H9 (cell line): Measurements from ENCODE around the gene CRISPLD2. TPM values are rescaled to one million over a fixed set of nuclear protein-coding genes. Genes with fewer than 3 reads are reported as not detected.

Experiments
- DNase-seq: peaks from one replicate; pipeline ENCODE4 v3.0.0-alpha.2; 2017
- H2AFZ ChIP-seq: one replicate; pipeline ENCODE4 v1.6.1; 2013; ENCODE audit warnings: mild to moderate bottlenecking, low read length, control low read depth, moderate library complexity
- H2AK5ac ChIP-seq: 2 replicates; pipeline ENCODE4 v1.6.1; 2013; ENCODE audit warnings: low read length, control low read depth, mixed read lengths; ENCODE audit not compliant: insufficient read length
- H2BK120ac ChIP-seq: one replicate; pipeline ENCODE4 v1.6.1; 2013; ENCODE audit warnings: low read depth, mild to moderate bottlenecking, low read length, control low read depth, inconsistent platforms; ENCODE audit not compliant: poor library complexity, severe bottlenecking
- H2BK12ac ChIP-seq: 2 replicates; pipeline ENCODE4 v1.6.1; 2013; ENCODE audit warnings: low read length, control low read depth, mixed read lengths, low read depth; ENCODE audit not compliant: insufficient read length
- H2BK15ac ChIP-seq: 2 replicates; pipeline ENCODE4 v1.6.1; 2013; ENCODE audit warnings: low read depth, low read length, control low read depth
- H2BK20ac ChIP-seq: one replicate; pipeline ENCODE4 v1.6.1; 2013; ENCODE audit warnings: low read depth, mild to moderate bottlenecking, low read length, control low read depth, inconsistent platforms; ENCODE audit not compliant: poor library complexity, severe bottlenecking
- H2BK5ac ChIP-seq: 2 replicates; pipeline ENCODE4 v1.6.1; 2013; ENCODE audit warnings: low read length, control low read depth, mixed read lengths; ENCODE audit not compliant: insufficient read length
- H3K14ac ChIP-seq: 2 replicates; pipeline ENCODE4 v1.6.1; 2013; ENCODE audit warnings: low read length, control low read depth; ENCODE audit not compliant: insufficient read depth
- H3K18ac ChIP-seq: 2 replicates; pipeline ENCODE4 v1.6.1; 2013; ENCODE audit warnings: low read depth, mild to moderate bottlenecking, mixed read lengths, low read length, control low read depth; ENCODE audit not compliant: insufficient read length
- H3K23ac ChIP-seq: 2 replicates; pipeline ENCODE4 v1.6.1; 2013; ENCODE audit warnings: low read length, control low read depth, mixed read lengths, low read depth; ENCODE audit not compliant: insufficient read length
- H3K23me2 ChIP-seq: 2 replicates; pipeline ENCODE4 v1.6.1; 2013; ENCODE audit warnings: low read depth, mild to moderate bottlenecking, mixed read lengths, low read length, control low read depth; ENCODE audit not compliant: insufficient read length, poor library complexity, severe bottlenecking
- H3K27ac ChIP-seq: 2 replicates; pipeline ENCODE4 v1.5.1; 2013; ENCODE audit warnings: low read length, control low read depth, mixed read lengths, low read depth; ENCODE audit not compliant: insufficient read length
- H3K27me3 ChIP-seq: 2 replicates; pipeline ENCODE4 v1.6.1; 2013; ENCODE audit warnings: low read length, control low read depth, inconsistent platforms; ENCODE audit not compliant: insufficient read depth
- H3K4ac ChIP-seq: 2 replicates; pipeline ENCODE4 v1.6.1; 2013; ENCODE audit warnings: low read depth, mild to moderate bottlenecking, control low read depth, inconsistent platforms, low read length, moderate library complexity
- H3K4me1 ChIP-seq: 2 replicates; pipeline ENCODE4 v1.6.1; 2013; ENCODE audit warnings: low read length, control low read depth, inconsistent platforms; ENCODE audit not compliant: insufficient read depth
- H3K4me2 ChIP-seq: 2 replicates; pipeline ENCODE4 v1.6.1; 2013; ENCODE audit warnings: low read length, control low read depth, mixed read lengths; ENCODE audit not compliant: insufficient read length, insufficient read depth
- H3K56ac ChIP-seq: 2 replicates; pipeline ENCODE4 v1.6.1; 2013; ENCODE audit warnings: low read depth, mild to moderate bottlenecking, mixed read lengths, low read length, control low read depth; ENCODE audit not compliant: insufficient read length
- H3K79me1 ChIP-seq: 2 replicates; pipeline ENCODE4 v1.6.1; 2013; ENCODE audit warnings: low read depth, mild to moderate bottlenecking, moderate library complexity, low read length, control low read depth, inconsistent platforms; ENCODE audit not compliant: insufficient read depth, poor library complexity, severe bottlenecking
- H3K79me2 ChIP-seq: 2 replicates; pipeline ENCODE4 v1.6.1; 2013; ENCODE audit warnings: low read length, control low read depth, inconsistent platforms; ENCODE audit not compliant: insufficient read depth
- H3K9ac ChIP-seq: 2 replicates; pipeline ENCODE4 v1.6.1; 2013; ENCODE audit warnings: low read length, control low read depth, mixed read lengths; ENCODE audit not compliant: insufficient read length; ENCODE audit errors: extremely low read depth
- H3K9me3 ChIP-seq: one replicate; pipeline ENCODE4 v1.6.1; 2013; ENCODE audit warnings: low read depth, low read length, inconsistent platforms; ENCODE audit not compliant: control insufficient read depth
- H3T11ph ChIP-seq: one replicate; pipeline ENCODE4 v1.6.1; 2013; ENCODE audit warnings: mild to moderate bottlenecking, low read length, control low read depth, inconsistent platforms
- H4K20me1 ChIP-seq: one replicate; pipeline ENCODE4 v1.6.1; 2013; ENCODE audit not compliant: control insufficient read depth, insufficient read length, insufficient read depth
- H4K5ac ChIP-seq: 2 replicates; pipeline ENCODE4 v1.6.1; 2013; ENCODE audit warnings: low read depth, mild to moderate bottlenecking, mixed read lengths, low read length, control low read depth; ENCODE audit not compliant: insufficient read length
- H4K8ac ChIP-seq: replicated peaks from 2 replicates; pipeline ENCODE4 v1.6.1; 2013; ENCODE audit warnings: low read length, control low read depth, mixed read lengths, low read depth; ENCODE audit not compliant: insufficient read length
- H4K91ac ChIP-seq: 2 replicates; pipeline ENCODE4 v1.6.1; 2013; ENCODE audit warnings: low read depth, mild to moderate bottlenecking, moderate library complexity, mixed read lengths, low read length, control low read depth; ENCODE audit not compliant: insufficient read length
- H3K27ac Mint-ChIP-seq, 3 experiments: 2 replicates in 2 of 3; 3 replicates in 1 of 3; pipeline ENCODE4 v1.8.0; 2020 to 2021; ENCODE audit warnings: mixed read lengths in 3 of 3, mild to moderate bottlenecking in 1 of 3, moderate library complexity in 1 of 3
- H3K27me3 Mint-ChIP-seq: 2 replicates; pipeline ENCODE4 v1.8.0; 2021; ENCODE audit warnings: low read depth, mild to moderate bottlenecking, moderate library complexity, mixed read lengths
- H3K36me3 Mint-ChIP-seq, 3 experiments: 2 replicates in 2 of 3; 3 replicates in 1 of 3; pipeline ENCODE4 v1.8.0; 2020 to 2021; ENCODE audit warnings: low read depth in 3 of 3, mixed read lengths in 3 of 3; ENCODE audit not compliant: insufficient read depth in 1 of 3
- H3K4me1 Mint-ChIP-seq, 2 experiments: 2 replicates each; pipeline ENCODE4 v1.8.0; 2020; ENCODE audit warnings: mixed read lengths in 2 of 2
- H3K4me3 Mint-ChIP-seq, 2 experiments: 2 replicates in 1 of 2; 3 replicates in 1 of 2; pipeline ENCODE4 v1.8.0; 2020 to 2021; ENCODE audit warnings: mild to moderate bottlenecking in 2 of 2, mixed read lengths in 2 of 2, moderate library complexity in 1 of 2
- H3K9me3 Mint-ChIP-seq, 2 experiments: 2 replicates in 1 of 2; 3 replicates in 1 of 2; pipeline ENCODE4 v1.8.0; 2020; ENCODE audit warnings: mild to moderate bottlenecking in 2 of 2, mixed read lengths in 2 of 2, moderate library complexity in 1 of 2
- CTCF ChIP-seq: fragments of 200-600 bp; sonication (generic); conservative IDR thresholded peaks from 3 replicates; pipeline ENCODE4 v1.8.0; 2021; ENCODE audit warnings: antibody characterized with exemption, mild to moderate bottlenecking
- WGBS: extraction: QIAGEN DNeasy Blood & Tissue Kit; methylation state at CpG from one replicate; pipeline ENCODE4 v1.1.7; 2013; ENCODE audit warnings: missing lambda C conversion rate, low lambda C conversion rate, mixed read lengths; ENCODE audit not compliant: insufficient read length; ENCODE audit errors: extremely low coverage; 5-methylcytosine and 5-hydroxymethylcytosine counted together
- total RNA-seq: library from RNA; stranded (reverse); gene quantifications from 2 replicates; pipeline ENCODE4 v1.2.1, GENCODE V29; 2021

CRISPLD2 gene
- total RNA-seq, 1 experiment from 2014 or later = 2.3 TPM

- WGBS = no CpG with 5 or more reads among the region's 9 CpGs
- Histone ChIP-seq H2BK20ac (no peak overlapping the region), H3K9me3 (no peaks in the 10 kb centered on the region)
Observed at GRCh38 chr16:84909476-84910085, 89.8 kb downstream of the CRISPLD2 start.

More at GRCh38 chr16:84909476-84910085, 89.8 kb downstream of the CRISPLD2 start:
- H3K79me1 ChIP-seq = no peaks in the 10 kb centered on the region
- H3K18ac ChIP-seq = no peak overlapping the region
- no peak overlapping the region for H3T11ph ChIP-seq
- H3K27ac ChIP-seq = no peak overlapping the region
- H3K4me3 Mint-ChIP-seq = no peak overlapping the region
- H3K9ac ChIP-seq = no peak overlapping the region
- H2BK15ac ChIP-seq = no peak overlapping the region
- no peak overlapping the region for H3K56ac ChIP-seq
- TF ChIP-seq CTCF = no peak
- H2AK5ac ChIP-seq = no peak overlapping the region
- H3K4me2 ChIP-seq = no peak overlapping the region
- no peaks in the 10 kb centered on the region for H3K4me1 Mint-ChIP-seq
- H3K4me1 ChIP-seq = no peaks in the 10 kb centered on the region
- no peak overlapping the region for H2BK12ac ChIP-seq
- no peaks in the 10 kb centered on the region for H4K20me1 ChIP-seq
- no peaks in the 10 kb centered on the region for H3K36me3 Mint-ChIP-seq
- H4K8ac ChIP-seq = no peak overlapping the region
- H3K27ac Mint-ChIP-seq = no peak overlapping the region; a peak in 1 of 7 replicates
- H3K23ac ChIP-seq = no peak overlapping the region
- no peaks in the 10 kb centered on the region for H3K9me3 Mint-ChIP-seq
- no peak for DNase-seq
- no peak overlapping the region for H2BK5ac ChIP-seq
- H3K4ac ChIP-seq = no peak overlapping the region
- H3K27me3 ChIP-seq = no peaks in the 10 kb centered on the region
- no peak overlapping the region for H2BK120ac ChIP-seq
- H3K79me2 ChIP-seq = no peaks in the 10 kb centered on the region
- no peak overlapping the region for H4K91ac ChIP-seq
- no peak overlapping the region for H2AFZ ChIP-seq
- H3K14ac ChIP-seq = no peak overlapping the region
- no peak overlapping the region for H4K5ac ChIP-seq
- H3K23me2 ChIP-seq = no peaks in the 10 kb centered on the region
- no peaks in the 10 kb centered on the region for H3K27me3 Mint-ChIP-seq
